Adipose tissue (tissue), 3 donors: ENCODE results near the gene SMIM14. TPM values are rescaled to one million over a fixed set of nuclear protein-coding genes. Genes with fewer than 3 reads are reported as not detected.
"Not testable (repeated sequence)": the region's sequence is repeated elsewhere in the genome, so short reads cannot be mapped to it uniquely, and the experiment has no call there.

ENCODE experiments used
- H3K27ac ChIP-seq: one replicate; pipeline ENCODE4 v1.5.1; 2013; ENCODE audit warnings: low read depth, low read length
- WGBS, 3 donors: extraction: QIAGEN DNeasy Blood & Tissue Kit; methylation state at CpG; one replicate each; pipeline ENCODE4 v1.1.7; 2013; 5-methylcytosine and 5-hydroxymethylcytosine counted together
- polyA plus RNA-seq, 3 donors: library from polyadenylated mRNA; stranded (reverse); fragments of 200-250 nt; gene quantifications; one replicate each; pipeline ENCODE4 v1.2.3, GENCODE V29; 2013
- donor health status: healthy with polysubstance abuse.
- donor health status: Bipolar disorder and iron deficiency.
- donor health status: healthy.

SMIM14 gene
- polyA plus RNA-seq, 3 donors: 15.7 to 47.2 (median 25.3) TPM

DNA sequence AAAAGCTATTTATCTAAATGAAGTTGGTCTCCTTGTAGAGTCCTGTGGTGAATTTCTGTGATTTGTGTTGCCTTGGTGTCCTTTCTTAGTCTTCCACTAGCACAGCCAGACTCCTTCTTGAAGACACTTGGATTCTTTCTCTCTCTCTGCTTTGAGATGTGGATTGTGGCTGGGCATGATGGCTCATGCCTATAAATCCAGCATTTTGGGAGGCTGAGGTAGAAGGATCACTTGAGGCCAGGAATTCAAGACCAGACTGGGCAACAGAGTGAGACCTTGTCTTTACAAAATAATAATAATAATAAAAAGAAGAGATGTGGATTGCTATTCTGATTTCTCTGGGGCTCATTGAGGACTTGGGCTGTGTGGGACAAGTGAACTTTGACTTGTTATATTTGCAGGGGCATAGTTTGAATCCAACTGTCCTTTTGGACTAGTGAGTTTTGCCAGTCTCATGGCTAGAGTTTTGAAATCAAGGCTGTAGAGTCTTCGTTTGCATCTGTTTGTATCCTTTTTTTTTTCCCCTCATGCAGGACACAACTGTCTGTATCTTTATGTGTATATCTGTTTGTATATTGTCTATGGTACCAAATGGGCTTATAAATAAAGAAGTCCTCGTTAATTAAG lies 11.1 kb upstream of the SMIM14 start:
- WGBS, 3 donors: 77 to 87% (median 80%) methylated on average over 2 of the region's 2 CpGs
- no peak overlapping the region for H3K27ac ChIP-seq

DNA sequence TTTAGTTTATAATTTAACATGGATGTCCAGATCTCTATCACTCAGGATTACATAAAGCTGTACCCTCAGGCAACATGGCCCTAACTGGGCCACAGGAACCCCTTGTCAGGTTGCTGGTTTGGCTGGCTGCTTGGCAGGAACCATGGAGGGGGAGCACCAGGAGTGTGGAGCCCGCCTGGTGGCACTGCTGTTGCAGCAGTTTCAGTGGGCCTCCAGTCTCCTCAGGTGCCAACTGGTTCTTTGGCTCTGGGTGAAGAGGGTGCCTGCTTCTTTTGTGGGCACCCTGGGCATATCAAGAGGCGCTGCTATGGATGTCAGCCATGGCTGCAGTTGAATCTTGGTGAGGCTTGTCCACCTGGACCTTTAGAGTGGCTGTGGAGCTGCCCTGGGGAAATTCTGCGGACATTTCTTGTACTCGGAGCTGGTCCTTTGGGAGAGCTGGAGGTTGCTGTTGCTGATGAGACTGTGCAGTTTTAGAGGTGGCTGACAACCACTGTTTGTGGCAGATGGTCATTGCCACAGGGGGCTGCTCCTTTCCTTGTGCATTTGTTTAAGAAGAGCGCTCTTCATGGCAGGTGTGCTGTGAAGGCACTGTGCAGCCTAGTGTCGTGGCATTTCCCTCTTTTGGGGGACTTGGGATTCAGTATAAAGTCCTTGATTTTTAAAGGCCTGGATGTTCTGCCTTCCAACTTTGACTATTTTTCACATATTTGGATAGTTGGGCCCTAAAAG lies 10.3 kb upstream of the SMIM14 start:
- WGBS, 3 donors: 92 to 93% (median 92%) methylated on average over 6 of the region's 6 CpGs

DNA sequence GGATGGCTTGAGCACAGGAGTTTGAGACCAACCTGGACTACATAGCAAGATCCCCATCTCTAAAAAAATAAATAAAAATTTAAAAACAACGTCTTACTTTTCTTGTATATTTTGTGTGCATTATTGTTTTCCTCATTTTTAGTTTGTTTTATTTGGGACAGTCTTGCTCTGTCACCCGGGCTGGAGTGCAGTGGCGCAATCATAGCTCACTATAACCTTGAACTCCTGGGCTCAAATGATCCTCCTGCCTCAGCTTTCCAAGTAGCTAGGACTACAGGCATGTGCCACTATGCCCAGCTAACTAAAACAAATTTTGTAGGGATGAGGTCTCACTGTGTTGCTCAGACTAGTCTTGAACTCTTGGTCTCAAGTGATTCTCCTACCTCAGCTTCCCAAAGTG lies 9.5 kb upstream of the SMIM14 start:
- H3K27ac ChIP-seq: no peak overlapping the region
- WGBS, 3 donors: 82 to 89% (median 89%) methylated on average over 3 of the region's 3 CpGs

More for the DNA sequence above, 10.3 kb upstream of the SMIM14 start:
- H3K27ac ChIP-seq: no peak overlapping the region

DNA sequence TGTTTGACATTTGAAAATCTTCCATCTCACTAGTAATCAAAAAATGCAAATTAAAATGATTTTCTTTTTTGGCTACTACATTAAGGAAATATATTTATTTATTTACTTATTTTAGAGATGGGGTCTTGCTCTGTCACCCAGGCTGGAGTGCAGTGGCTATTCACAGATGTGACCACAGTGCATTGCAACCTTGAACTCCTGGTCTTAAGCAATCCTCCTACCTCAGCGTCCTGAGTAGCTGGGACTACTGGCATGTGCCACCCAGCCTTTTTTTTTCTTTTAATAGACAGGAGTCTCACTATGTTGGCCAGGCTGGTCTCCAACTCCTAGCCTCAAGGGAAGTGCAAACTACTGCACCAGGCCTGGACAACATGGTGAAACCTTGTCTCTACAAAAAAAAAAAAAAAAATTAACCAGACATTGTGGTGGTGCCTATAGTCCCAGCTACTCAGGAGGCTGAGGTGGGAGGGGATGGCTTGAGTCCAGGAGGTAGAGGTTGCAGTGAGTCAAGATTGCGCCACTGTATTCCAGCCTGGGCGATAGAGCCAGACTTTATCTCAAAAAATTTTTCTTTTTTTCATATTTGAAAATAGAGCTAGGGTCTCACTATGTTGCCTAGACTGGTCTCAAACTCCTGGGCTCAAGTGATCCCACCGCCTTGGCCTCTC lies 4.4 kb upstream of the SMIM14 start:
- no peak overlapping the region for H3K27ac ChIP-seq
- WGBS, 3 donors: 68 to 78% (median 74%) methylated on average over 4 of the region's 4 CpGs

DNA sequence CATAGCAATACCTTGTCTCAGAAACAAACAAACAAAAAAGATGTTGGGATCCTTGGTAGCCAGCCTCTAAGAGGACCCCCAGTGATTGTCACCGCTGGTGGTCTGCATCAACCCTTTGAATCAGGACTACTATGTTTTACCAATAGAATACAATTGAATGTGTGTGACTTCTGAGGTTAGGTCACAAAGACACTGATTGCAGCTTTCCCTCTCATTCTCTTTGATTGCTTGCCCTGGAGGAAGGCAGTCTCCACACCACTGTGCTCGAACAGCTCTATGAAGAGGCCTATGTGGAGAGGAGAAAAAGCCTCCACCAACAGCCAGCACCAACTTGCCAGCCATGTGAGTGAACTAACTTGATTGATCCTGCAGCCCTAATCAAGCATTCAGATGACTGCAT lies 2.8 kb upstream of the SMIM14 start:
- H3K27ac ChIP-seq: no peak overlapping the region
- WGBS, 3 donors: 90 to 100% (median 95%) methylated on average over 2 of the region's 2 CpGs

DNA sequence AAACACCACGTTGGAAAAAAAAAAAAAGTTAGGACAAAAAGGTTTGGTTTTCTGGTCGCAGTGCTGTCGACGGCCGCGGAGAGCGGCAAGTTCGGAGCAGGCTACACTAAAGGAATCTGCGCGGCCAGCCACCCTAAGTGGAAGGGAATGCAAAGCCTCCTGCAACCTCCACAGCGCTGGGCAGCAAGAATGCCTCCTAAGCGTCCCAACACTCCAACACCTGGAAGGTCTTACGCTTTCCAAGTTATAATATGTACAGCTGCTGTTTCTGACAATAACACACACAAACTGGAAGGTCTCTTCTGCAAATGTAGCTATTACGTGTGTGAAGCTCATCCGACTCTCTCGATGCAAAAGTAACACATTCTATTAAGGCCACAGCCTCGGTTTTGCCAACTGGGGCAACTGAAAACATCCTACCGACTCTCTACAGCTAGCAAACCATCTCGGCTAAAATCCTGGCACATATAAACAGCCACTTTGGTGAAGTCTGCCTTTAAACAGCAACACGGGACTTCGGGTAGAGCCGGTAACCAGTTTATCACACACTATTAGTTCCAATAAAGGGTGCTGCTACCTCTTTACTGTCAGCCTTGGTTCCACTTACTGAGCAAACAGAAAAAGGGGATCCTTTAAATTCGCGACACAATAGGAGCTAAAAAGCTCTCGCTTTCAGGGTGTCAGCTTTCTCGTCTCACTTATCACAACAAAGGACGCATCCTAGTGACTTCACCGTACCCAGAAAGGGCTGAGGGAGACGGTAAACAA lies 895 bp downstream of the SMIM14 start:
- WGBS, 3 donors: 0 to 1% (median 0%) methylated on average over 29 of the region's 29 CpGs
- H3K27ac ChIP-seq: peak overlapping the region; percentile 76

DNA sequence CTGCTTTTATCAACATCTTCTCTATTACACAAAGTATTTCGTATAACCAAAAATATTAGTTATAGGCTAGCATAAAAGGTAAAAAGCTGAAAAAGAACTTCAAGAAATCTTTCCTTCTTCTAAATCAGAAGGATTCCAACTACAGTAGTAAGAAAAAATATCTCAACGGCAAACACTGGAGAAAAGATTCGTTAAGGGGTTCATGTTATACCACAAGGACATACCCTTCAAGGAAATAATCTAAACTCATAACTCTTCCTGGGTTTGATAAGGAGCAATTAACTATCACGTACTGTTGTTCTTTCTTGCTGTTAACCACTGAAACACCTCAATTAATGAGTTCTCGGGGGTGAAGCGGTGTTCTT lies 1.5 kb downstream of the SMIM14 start:
- WGBS, 3 donors: 2 to 3% (median 2%) methylated on average over 6 of the region's 6 CpGs
- H3K27ac ChIP-seq: no peak overlapping the region

DNA sequence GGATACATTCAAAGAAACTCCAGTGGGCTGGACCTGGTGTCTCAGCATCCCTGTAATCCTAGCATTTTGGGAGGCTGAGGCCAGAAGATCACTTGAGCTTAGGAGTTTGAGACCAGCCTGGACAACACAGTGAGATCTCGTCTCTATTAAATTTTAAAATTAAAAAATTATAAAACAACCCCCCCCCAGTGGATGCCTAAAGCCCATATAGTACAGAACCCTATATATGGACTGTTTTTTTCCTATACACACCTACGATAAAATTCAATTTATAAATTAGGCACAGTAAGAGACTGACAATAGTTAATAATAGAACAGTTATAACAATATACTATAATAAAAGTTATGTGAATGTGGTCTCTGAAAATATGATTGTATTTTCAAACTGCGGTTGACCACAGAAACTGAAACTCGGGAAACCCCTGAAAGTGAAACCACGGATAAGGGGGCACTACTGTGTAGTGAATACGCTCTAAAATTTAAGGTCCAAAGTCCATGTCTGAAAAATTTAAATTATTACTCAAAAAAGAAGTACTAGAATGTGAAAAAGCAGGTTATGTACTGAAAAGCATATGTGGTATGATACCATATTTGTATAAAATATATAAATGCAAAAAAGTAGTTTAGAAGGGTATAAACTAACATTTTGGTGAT lies 2.0 kb downstream of the SMIM14 start:
- no peak overlapping the region for H3K27ac ChIP-seq
- WGBS, 3 donors: 3 to 15% (median 5%) methylated on average over 6 of the region's 6 CpGs

DNA sequence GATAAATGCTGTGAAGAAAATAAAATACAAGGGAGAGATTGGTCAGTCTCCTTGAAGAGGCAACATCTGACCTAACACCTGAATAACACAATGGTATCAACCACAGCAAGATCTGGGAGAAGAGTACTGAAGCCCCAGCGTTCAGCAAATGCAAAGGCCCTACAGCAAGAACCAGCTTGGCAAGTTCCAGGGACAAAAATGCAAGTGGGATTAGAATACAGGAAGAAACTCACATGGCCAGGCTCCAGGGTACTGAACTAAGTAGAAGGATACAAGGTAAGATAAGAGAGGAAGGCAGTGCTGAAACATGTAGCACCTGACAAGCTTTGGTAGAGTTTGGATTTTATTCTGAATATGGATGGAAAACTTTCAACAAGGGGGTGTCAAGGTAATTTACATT lies 3.6 kb downstream of the SMIM14 start:
- H3K27ac ChIP-seq: no peak overlapping the region
- WGBS, 3 donors: 30 to 85% (median 80%) methylated on average over 1 of the region's 1 CpG

DNA sequence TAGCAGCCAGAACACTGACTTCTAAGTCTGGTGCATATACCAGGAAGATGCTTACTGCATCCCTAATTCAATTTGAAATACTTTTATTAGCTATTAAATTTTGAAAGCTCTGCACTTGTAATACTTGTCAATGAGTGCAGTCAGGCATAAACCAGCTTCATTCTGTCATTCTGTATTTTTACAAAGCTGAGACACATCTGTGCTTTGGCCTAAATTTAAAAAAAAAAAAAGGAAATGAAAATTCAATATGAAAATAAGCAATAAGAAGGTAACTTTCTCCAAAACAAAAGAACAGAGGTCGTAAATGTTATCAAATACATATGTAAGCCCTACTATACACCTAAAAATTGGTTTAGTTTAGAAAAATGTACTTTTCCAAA lies 7.0 kb downstream of the SMIM14 start:
- H3K27ac ChIP-seq: no peak overlapping the region
- WGBS, 3 donors: 92 to 97% (median 93%) methylated on average over 1 of the region's 1 CpG

DNA sequence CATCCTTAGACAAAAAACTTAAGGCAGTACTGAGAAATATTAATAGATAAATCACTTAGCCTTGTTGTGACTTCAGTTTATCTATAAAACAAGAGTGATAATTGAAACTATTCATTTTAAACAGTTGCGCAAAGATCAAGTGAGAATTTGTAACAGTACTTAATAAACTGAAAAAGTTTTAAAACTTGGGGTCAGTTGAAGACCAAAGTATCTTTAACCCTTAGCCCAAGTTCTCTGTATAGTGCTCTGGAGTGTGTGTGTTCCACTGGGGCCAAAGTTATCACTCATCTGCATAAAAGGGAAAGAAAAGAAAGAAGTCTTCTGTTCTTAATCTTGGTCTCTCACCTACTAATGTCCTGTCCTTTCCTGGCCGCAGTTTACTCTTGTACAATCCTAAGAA lies 11.3 kb downstream of the SMIM14 start:
- 91 to 98% (median 96%) methylated on average over 2 of the region's 2 CpGs for WGBS, 3 donors
- no peak overlapping the region for H3K27ac ChIP-seq

DNA sequence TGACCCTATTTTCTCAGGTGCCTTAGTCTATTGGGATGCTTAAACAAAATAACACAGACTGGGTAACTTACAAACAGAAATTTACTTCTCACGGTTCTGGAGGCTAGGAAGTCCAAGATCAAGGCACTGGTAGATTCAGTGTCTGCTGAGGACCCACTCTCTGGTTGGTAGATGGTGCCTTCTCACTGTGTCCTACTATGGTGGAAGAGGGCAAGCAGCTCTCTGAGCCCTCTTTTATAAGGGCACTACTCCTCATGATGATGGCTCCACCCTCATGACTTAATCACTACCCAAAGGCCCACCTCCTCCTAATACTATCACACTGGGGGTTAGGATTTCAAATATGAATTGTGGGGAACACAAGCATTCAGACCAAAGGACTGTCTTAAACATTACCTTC lies 11.8 kb downstream of the SMIM14 start:
- no peak overlapping the region for H3K27ac ChIP-seq
- WGBS, 3 donors: 85 to 95% (median 89%) methylated on average over 1 of the region's 1 CpG

DNA sequence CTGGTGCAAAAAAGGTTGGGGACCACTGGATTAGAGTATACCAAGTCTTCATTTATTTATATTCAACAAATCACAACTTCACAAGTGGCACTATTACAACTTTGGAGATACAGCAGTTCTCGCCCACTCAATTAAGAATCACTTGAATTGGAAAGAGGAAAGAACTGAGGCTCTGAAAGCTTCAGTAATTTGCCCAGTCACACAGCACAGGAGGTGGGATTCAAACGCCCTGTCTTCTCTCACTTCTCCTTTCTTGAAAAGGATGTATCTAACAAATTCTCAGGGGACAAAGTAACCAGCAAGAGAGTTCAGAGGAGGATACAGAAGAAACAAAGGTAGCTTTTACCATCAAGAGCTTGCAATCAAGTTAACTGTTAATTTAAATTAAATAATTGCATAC lies 12.4 kb downstream of the SMIM14 start:
- no peak overlapping the region for H3K27ac ChIP-seq
- WGBS, 3 donors: 61 to 66% (median 66%) methylated on average over 2 of the region's 2 CpGs

DNA sequence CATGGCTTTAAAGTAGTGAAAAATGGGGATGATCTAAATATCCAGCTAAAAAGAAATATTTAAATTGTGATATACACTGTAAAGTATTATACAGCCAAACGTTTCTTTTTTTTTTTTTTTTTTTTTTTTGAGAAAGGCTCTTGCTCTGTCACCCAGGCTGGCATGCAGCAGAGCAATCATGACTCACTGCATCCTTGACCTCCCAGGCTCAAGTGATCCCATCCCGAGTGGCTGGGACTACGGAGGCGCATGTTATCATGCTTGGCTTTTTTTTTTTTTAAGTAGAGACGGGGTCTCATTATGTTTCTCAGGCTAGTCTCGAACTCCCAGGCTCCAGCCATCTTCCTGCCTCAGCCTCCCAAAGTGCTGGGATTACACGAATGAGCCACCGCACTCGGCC lies 17.1 kb downstream of the SMIM14 start:
- 66 to 69% (median 67%) methylated on average over 9 of the region's 9 CpGs for WGBS, 3 donors
- no peak overlapping the region for H3K27ac ChIP-seq

DNA sequence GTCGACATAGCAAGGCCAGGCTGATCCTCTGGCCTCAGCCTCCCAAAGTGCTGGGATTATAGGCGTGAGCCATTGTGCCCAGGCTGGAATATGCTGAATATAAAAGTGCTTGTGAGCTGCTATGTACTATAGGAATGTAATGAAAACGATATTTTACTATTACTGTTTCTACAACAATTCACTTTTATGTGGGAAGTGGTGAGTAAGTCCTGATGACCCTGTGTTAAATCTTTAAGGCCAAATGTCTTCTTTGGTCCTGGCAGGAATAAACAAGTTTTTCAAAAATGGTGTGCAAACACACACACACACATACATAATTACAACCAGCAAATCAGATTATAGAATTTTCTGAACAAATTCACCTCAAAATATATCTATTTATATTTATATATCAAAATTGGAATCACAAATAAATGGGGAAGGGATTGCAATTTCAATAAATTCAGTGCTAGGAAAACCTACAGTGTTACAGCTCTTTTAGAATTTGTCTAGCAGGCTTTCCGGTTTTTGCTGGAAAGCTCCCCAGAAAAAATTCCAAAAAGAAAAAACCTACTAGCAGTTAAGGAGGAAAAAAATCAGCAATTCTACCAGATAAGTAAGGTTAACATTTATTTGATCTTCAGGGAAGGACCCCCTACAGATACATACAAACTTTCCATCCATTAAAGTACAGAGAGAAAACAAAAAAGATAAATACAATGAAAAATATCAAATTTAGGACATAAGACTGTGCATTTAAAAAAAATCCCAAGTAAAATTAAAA lies 17.9 kb downstream of the SMIM14 start:
- no peak overlapping the region for H3K27ac ChIP-seq
- WGBS, 3 donors: 72 to 81% (median 77%) methylated on average over 4 of the region's 4 CpGs

DNA sequence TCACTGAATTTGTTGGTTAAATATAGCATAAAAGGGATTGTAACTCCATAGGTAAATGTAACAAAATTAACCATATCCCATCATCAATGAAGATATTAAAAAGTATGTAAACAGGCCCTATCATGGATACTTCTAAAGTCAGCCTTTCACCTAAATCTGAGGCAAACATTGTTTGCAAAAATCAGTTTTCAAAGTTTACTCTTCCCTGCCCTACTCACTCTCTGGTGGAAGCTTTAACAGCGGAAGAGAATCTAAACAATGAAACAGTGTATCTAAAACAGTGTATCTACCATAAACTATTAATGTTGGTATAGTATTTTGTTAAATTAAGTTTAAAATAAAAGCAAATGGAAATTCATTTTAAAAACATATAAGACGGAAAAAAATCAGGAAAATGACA lies 21.1 kb downstream of the SMIM14 start:
- no peak overlapping the region for H3K27ac ChIP-seq
- WGBS, 3 donors: 90 to 97% (median 92%) methylated on average over 2 of the region's 2 CpGs

DNA sequence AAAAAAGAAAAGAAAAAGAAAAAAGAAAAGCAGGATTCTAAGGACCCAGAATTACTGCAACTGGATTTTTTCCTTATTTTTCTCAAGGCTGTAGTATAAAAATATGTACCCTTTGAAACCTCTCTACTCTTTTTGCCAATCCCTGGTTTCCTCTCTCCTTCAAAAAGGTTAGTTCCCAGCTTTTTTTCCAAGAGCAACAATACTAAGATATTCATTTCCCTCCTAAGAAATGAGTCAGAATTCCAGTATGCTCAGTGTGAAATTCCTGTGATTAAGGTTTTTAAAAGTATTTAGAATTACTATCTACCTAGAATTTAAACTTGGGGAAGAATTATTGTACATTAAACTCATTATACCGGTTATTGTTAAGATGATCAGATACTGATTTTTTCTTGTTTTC lies 22.0 kb downstream of the SMIM14 start:
- no peak overlapping the region for H3K27ac ChIP-seq
- 65 to 96% (median 95%) methylated on average over 1 of the region's 1 CpG for WGBS, 3 donors

DNA sequence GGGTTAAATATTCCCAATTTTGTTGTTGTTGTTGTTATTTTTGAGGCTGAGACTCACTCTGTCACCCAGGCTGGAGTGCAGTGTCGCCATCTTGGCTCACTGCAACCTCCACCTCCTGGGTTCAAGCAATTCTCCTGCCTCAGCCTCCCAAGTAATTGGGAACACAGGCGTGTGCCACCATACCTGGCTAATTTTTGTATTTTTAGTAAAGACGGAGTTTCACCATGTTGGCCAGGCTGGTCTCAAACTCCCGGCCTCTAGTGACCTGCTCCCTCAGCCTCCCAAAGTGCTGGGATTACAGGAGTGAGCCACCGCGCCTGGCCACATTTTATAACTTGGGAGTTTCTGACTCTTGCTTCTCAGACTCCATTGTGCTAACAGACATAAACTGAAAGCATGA lies 22.6 kb downstream of the SMIM14 start:
- WGBS, 3 donors: 97 to 98% (median 98%) methylated on average over 6 of the region's 6 CpGs
- not testable (repeated sequence) for H3K27ac ChIP-seq
